ENCODE measurements around the gene ESYT3.

DNA sequence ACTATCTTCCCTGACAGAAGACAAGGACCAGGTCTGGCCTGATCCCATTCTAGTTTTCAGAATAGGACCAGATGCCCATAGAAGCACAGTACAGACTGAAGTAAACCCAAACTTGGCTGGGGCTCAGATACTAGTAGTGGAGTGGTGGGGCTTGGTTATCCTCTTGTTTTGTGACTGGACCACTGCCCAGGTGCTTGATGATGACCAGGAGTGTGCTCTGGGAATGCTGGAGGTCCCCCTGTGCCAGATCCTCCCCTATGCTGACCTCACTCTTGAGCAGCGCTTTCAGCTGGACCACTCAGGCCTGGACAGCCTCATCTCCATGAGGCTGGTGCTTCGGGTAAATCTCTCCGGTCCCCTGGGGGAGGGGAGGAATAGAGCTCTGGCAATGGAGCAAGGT is 36.3 kb downstream of the ESYT3 start:
- TF ChIP-seq, protein P1, sequence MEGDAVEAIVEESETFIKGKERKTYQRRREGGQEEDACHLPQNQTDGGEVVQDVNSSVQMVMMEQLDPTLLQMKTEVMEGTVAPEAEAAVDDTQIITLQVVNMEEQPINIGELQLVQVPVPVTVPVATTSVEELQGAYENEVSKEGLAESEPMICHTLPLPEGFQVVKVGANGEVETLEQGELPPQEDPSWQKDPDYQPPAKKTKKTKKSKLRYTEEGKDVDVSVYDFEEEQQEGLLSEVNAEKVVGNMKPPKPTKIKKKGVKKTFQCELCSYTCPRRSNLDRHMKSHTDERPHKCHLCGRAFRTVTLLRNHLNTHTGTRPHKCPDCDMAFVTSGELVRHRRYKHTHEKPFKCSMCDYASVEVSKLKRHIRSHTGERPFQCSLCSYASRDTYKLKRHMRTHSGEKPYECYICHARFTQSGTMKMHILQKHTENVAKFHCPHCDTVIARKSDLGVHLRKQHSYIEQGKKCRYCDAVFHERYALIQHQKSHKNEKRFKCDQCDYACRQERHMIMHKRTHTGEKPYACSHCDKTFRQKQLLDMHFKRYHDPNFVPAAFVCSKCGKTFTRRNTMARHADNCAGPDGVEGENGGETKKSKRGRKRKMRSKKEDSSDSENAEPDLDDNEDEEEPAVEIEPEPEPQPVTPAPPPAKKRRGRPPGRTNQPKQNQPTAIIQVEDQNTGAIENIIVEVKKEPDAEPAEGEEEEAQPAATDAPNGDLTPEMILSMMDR (IDR thresholded peaks at IDR 0.05): no peak
- TF ChIP-seq POLR2A (IDR thresholded peaks at IDR 0.05): no peak
